NCI-H1694 treated with DMSO at 0.1 percent for 48 hours (cell line): Measurements from ENCODE around the gene SPACDR.
A peak's percentile ranks its signal among the peaks of the same experiment; 100 is the strongest.

Source experiments
- DNase-seq: peaks from one replicate; lab custom pipeline; 2025; lab: John Stamatoyannopoulos, UW

Gene SPACDR

GRCh38 chr7:100413346-100413745 is 50.7 kb downstream of the SPACDR start:
- DNase-seq = no peak

GRCh38 chr7:100411101-100411500 is 53.0 kb downstream of the SPACDR start:
- no peak for DNase-seq

GRCh38 chr7:100407285-100408180 is 56.5 kb downstream of the SPACDR start:
- peak; percentile 57 for DNase-seq

- DNase-seq = no peak
Observed at GRCh38 chr7:100406767-100407166, 57.3 kb downstream of the SPACDR start.
